ENCODE data around the gene AHCTF1. TPM values are rescaled to one million over a fixed set of nuclear protein-coding genes. Genes with fewer than 3 reads are reported as not detected.

AHCTF1 gene
- total RNA-seq, 1 donor from 2014 or later: 24.8 TPM

DNA sequence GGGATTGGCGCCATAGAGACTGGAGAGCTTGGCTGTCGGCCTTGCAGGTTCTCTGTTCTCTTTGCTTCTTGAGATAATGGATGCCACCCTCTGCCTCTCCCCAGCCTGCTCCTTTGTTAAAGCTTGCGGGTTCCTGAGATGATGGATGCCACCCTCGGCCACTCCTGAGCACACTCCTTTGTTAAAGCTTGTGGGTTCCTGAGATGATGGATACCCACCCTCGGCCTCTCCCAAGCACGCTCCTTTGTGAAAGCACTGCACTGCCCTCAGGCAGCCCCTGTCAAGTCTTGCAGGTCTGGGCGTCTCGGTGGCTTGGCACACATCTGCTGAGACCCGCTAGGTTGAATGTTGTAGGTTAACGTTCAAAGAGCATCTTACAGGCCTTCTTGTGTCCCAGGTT is 131.0 kb downstream of the AHCTF1 start:
- peaks cover 4% of the 10 kb centered on the region for H3K4me1 Mint-ChIP-seq (ENCODE audit: low read depth)
- no peak overlapping the region for H3K4me3 Mint-ChIP-seq (ENCODE audit: unreplicated experiment)
- TF ChIP-seq, protein P1, sequence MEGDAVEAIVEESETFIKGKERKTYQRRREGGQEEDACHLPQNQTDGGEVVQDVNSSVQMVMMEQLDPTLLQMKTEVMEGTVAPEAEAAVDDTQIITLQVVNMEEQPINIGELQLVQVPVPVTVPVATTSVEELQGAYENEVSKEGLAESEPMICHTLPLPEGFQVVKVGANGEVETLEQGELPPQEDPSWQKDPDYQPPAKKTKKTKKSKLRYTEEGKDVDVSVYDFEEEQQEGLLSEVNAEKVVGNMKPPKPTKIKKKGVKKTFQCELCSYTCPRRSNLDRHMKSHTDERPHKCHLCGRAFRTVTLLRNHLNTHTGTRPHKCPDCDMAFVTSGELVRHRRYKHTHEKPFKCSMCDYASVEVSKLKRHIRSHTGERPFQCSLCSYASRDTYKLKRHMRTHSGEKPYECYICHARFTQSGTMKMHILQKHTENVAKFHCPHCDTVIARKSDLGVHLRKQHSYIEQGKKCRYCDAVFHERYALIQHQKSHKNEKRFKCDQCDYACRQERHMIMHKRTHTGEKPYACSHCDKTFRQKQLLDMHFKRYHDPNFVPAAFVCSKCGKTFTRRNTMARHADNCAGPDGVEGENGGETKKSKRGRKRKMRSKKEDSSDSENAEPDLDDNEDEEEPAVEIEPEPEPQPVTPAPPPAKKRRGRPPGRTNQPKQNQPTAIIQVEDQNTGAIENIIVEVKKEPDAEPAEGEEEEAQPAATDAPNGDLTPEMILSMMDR (IDR thresholded peaks at IDR 0.05): no peak
- peaks cover 3% of the 10 kb centered on the region for H3K9me3 Mint-ChIP-seq (ENCODE audit: low read depth)
- DNase-seq (ENCODE audit: low spot score): peak; percentile 59
- no peak overlapping the region for H3K27ac Mint-ChIP-seq (ENCODE audit: unreplicated experiment)
- peaks cover 1% of the 10 kb centered on the region for H3K36me3 Mint-ChIP-seq (ENCODE audit: low read depth)
- H3K27me3 Mint-ChIP-seq (ENCODE audit: low read depth): no peaks in the 10 kb centered on the region

DNA sequence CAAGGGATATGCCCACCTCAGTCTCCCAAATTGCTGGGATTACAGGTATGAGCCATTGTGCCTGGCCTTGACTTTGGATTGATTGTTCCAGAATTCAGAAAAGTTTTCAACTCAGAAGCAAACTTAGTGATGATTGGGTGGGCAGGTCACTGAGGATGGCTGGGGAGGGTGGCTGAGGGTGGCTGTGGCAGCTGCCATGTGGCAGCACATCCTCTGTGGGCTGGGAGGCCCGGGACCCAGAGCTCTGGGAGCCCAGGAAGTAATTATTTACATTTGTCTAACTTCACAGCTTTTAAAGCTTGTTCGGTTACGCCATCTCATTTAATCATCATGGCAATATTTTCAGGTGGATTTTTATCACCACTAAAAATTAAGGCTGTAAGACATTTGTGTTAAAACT is 131.4 kb downstream of the AHCTF1 start:
- peaks cover 1% of the 10 kb centered on the region for H3K36me3 Mint-ChIP-seq (ENCODE audit: low read depth)
- H3K27ac Mint-ChIP-seq (ENCODE audit: unreplicated experiment): no peak overlapping the region
- DNase-seq (ENCODE audit: low spot score): peak; percentile 76
- H3K4me3 Mint-ChIP-seq (ENCODE audit: unreplicated experiment): no peak overlapping the region
- TF ChIP-seq, protein P1 (IDR thresholded peaks at IDR 0.05): no peak
- peaks cover 3% of the 10 kb centered on the region for H3K9me3 Mint-ChIP-seq (ENCODE audit: low read depth)
- H3K4me1 Mint-ChIP-seq (ENCODE audit: low read depth): peaks cover 4% of the 10 kb centered on the region
- H3K27me3 Mint-ChIP-seq (ENCODE audit: low read depth): no peaks in the 10 kb centered on the region

DNA sequence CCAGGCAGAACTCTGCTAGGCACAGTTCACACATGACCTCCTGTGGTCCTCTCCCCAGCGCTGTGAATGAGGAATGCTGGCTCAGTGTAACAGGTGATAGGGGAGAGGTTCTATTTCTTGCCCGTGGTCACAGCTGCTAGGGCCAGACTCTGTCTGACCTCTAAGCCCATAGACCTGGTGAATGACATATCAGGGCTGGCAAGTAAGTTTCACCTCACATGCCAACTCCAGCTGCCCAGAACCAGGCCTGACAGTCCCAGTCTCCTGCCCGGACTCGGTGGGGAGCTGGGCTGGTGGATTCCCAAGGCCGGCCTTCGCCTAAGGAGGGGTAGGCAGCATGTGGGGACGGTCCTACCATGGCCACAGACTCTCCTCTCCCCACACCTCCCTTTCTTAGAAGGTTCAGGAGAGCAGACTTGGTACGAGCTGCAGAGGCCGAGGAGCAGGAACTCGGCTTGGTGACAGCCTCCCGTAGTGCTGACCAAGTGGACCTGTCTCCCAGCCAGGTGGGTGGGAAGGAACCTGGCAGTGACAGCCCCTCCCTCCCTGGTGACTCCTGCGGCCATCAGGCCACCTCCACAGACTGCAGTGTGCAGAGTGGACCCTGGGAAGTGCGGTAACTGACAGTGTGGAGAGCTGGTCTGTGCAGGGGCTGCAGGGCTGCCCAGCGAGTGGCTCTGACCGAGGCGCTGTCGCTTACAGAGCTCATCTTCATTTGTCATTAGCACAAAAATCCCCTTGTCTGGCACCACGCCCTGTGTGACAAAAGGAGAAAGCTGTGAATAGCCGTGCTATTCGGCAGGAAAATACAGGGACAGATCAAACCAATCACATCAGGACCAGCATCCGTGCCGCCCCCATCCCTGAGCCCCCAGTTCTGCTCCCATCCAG is 132.9 kb downstream of the AHCTF1 start:
- Mint-ChIP-seq H3K9me3 (ENCODE audit: low read depth) (peaks cover 3% of the 10 kb centered on the region), H3K36me3 (ENCODE audit: low read depth) (peaks cover 1% of the 10 kb centered on the region), H3K4me1 (ENCODE audit: low read depth) (peaks cover 15% of the 10 kb centered on the region), H3K27ac (ENCODE audit: unreplicated experiment) (no peak overlapping the region), H3K27me3 (ENCODE audit: low read depth) (no peaks in the 10 kb centered on the region), H3K4me3 (ENCODE audit: unreplicated experiment) (no peak overlapping the region)
- TF ChIP-seq, protein P1 (IDR thresholded peaks at IDR 0.05): no peak
- peak; percentile 71 for DNase-seq (ENCODE audit: low spot score)

DNA sequence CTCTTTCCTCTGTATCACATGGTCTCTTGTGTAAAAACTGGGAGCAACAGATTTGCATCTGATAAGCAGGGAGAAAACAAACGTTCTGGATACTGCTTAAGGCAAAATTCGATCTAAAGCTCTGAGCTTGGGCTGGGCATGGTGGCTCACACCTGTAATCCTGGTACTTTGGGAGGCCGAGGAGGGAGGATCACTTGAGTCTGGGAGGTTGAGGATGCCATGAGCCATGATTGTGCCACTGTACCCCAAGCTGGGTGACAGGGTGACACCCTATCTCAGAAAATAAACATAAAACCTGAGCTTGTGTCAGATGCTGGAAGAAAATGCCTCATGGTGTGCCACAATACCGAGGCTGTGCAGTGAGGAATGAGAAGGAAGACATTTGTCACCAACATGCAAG is 133.6 kb downstream of the AHCTF1 start:
- TF ChIP-seq, protein P1 (IDR thresholded peaks at IDR 0.05): no peak
- H3K36me3 Mint-ChIP-seq (ENCODE audit: low read depth): peaks cover under 1% of the 10 kb centered on the region
- no peaks in the 10 kb centered on the region for H3K9me3 Mint-ChIP-seq (ENCODE audit: low read depth)
- DNase-seq (ENCODE audit: low spot score): no peak
- H3K27ac Mint-ChIP-seq (ENCODE audit: unreplicated experiment): no peak overlapping the region
- H3K27me3 Mint-ChIP-seq (ENCODE audit: low read depth): no peaks in the 10 kb centered on the region
- H3K4me3 Mint-ChIP-seq (ENCODE audit: unreplicated experiment): no peak overlapping the region
- peaks cover 21% of the 10 kb centered on the region for H3K4me1 Mint-ChIP-seq (ENCODE audit: low read depth)

DNA sequence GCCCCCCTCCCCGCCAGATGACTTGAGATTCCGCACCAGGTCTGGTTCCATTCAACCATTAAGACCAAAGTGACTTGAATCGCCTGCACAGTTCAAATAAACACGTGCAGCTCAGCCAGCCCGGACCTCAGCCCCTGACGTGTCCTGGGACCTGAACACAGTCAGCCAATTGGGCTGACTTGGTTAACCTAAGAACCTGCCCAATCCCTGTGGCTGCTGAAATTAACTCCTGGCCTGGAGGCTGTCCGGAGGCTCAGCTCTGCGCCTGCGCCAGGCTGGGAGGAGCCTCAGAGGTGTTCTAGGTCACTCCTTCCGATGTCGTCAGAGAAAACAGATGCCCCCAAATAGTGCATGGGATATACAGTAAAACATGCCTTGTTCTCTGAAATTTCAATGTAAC is 134.2 kb downstream of the AHCTF1 start:
- TF ChIP-seq, protein P1 (IDR thresholded peaks at IDR 0.05): no peak
- H3K27me3 Mint-ChIP-seq (ENCODE audit: low read depth): no peaks in the 10 kb centered on the region

More for the DNA sequence above, 134.2 kb downstream of the AHCTF1 start:
- Mint-ChIP-seq H3K4me3 (ENCODE audit: unreplicated experiment) (no peak overlapping the region), H3K27ac (ENCODE audit: unreplicated experiment) (no peak overlapping the region), H3K4me1 (ENCODE audit: low read depth) (peaks cover 21% of the 10 kb centered on the region), H3K36me3 (ENCODE audit: low read depth) (no peaks in the 10 kb centered on the region), H3K9me3 (ENCODE audit: low read depth) (no peaks in the 10 kb centered on the region)
- peak; percentile 67 for DNase-seq (ENCODE audit: low spot score)

Measured in chondrocyte (in vitro differentiated cells).